H1 (cell line): ENCODE measurements around the gene MAPRE3. TPM values are rescaled to one million over a fixed set of nuclear protein-coding genes. Genes with fewer than 3 reads are reported as not detected.

ENCODE experiments used
- CTCF ChIA-PET: fragments of 300-600 bp; sonication (Branson Sonifier 250); formaldehyde crosslinking; loops from one replicate; lab custom pipeline; 2021; ENCODE audit not compliant: partially characterized antibody; lab: Charles Lee
- POLR2A ChIA-PET: fragments of 300-600 bp; sonication (Branson Sonifier 250); formaldehyde crosslinking; loops from one replicate; lab custom pipeline; 2021; ENCODE audit warnings: inconsistent platforms; ENCODE audit not compliant: partially characterized antibody; lab: Charles Lee
- DNase-seq, 2 experiments: peaks; one replicate each; pipeline versions ENCODE4 v3.0.0 to v3.0.0-alpha.2; 2010 to 2022; ENCODE audit warnings: low spot score in 2 of 2, low read depth in 1 of 2, mixed read lengths in 1 of 2
- FAIRE-seq: peaks from 2 replicates; lab custom pipeline; 2011; peaks lifted over from hg19 to GRCh38; lab: Jason Lieb, UNC
- H2AFZ ChIP-seq: 2 replicates; pipeline ENCODE4 v1.8.1; 2012; ENCODE audit warnings: low read length, inconsistent platforms
- H2AK5ac ChIP-seq: 2 replicates; pipeline ENCODE4 v1.6.1; 2013; ENCODE audit warnings: low read depth, low read length
- H2BK120ac ChIP-seq: replicated peaks from 2 replicates; pipeline ENCODE3; 2013; ENCODE audit warnings: low read depth, low read length, inconsistent platforms
- H2BK12ac ChIP-seq: 2 replicates; pipeline ENCODE4 v1.6.1; 2013; ENCODE audit warnings: low read depth, low read length
- H2BK15ac ChIP-seq: 2 replicates; pipeline ENCODE4 v1.6.1; 2013; ENCODE audit warnings: low read length
- H2BK20ac ChIP-seq: 2 replicates; pipeline ENCODE4 v1.6.1; 2013; ENCODE audit warnings: low read length
- H2BK5ac ChIP-seq: 2 replicates; pipeline ENCODE4 v1.6.1; 2013; ENCODE audit warnings: low read depth, low read length
- H3K14ac ChIP-seq: 2 replicates; pipeline ENCODE4 v1.6.1; 2013; ENCODE audit warnings: inconsistent platforms; ENCODE audit not compliant: insufficient read length
- H3K18ac ChIP-seq: 2 replicates; pipeline ENCODE4 v1.6.1; 2013; ENCODE audit warnings: low read length; ENCODE audit errors: extremely low read depth
- H3K23ac ChIP-seq: 2 replicates; pipeline ENCODE4 v1.6.1; 2013; ENCODE audit warnings: inconsistent platforms; ENCODE audit not compliant: insufficient read length
- H3K23me2 ChIP-seq: 2 replicates; pipeline ENCODE4 v1.6.1; 2013; ENCODE audit warnings: low read depth, low read length
- H3K27ac ChIP-seq: 2 replicates; pipeline ENCODE4 v1.6.1; 2011; ENCODE audit warnings: low read depth, low read length, inconsistent platforms
- H3K27me3 ChIP-seq, 4 experiments: replicated peaks in 1 of 4; 1 replicate in 1 of 4; 2 replicates in 3 of 4; pipeline versions ENCODE4 v1.6.1 to v1.8.1; 2011 to 2013; ENCODE audit warnings: low read length in 3 of 4, mild to moderate bottlenecking in 3 of 4, inconsistent platforms in 2 of 4, mixed read lengths in 2 of 4, moderate library complexity in 1 of 4; ENCODE audit not compliant: control insufficient read depth in 3 of 4, insufficient read depth in 3 of 4; ENCODE audit errors: extremely low read depth in 1 of 4
- H3K36me3 ChIP-seq, 4 experiments: 2 replicates each; pipeline versions ENCODE4 v1.6.1 to v1.8.1; 2011 to 2013; ENCODE audit warnings: mild to moderate bottlenecking in 4 of 4, low read length in 3 of 4, moderate library complexity in 2 of 4, control low read depth in 1 of 4, inconsistent platforms in 1 of 4; ENCODE audit not compliant: insufficient read depth in 4 of 4, control insufficient read depth in 2 of 4
- H3K4ac ChIP-seq: replicated peaks from 2 replicates; pipeline ENCODE3; 2013; ENCODE audit warnings: low read length, low read depth, mixed read lengths, inconsistent platforms; ENCODE audit not compliant: insufficient read length
- H3K4me1 ChIP-seq, 4 experiments: replicated peaks in 1 of 4; 1 replicate in 1 of 4; 2 replicates in 3 of 4; pipeline versions ENCODE4 v1.6.1 to v1.8.1; 2011 to 2013; ENCODE audit warnings: low read length in 3 of 4, inconsistent platforms in 2 of 4, mixed read lengths in 1 of 4; ENCODE audit not compliant: insufficient read depth in 4 of 4, control insufficient read depth in 3 of 4
- H3K4me2 ChIP-seq, 2 experiments: 2 replicates each; pipeline versions ENCODE4 v1.6.1 to v1.8.1; 2011 to 2013; ENCODE audit warnings: low read depth in 2 of 2, low read length in 2 of 2, control low read depth in 1 of 2, inconsistent platforms in 1 of 2, mild to moderate bottlenecking in 1 of 2; ENCODE audit not compliant: insufficient read depth in 1 of 2
- H3K4me3 ChIP-seq, 4 experiments: fragments of 200-600, 300-600 bp in 1 of 4; sonication (generic), shearing (Covaris generic), sonication (Bioruptor Twin) in 1 of 4; 2 replicates each; pipeline versions ENCODE4 v1.5.1 to v1.8.1; 2011 to 2016; ENCODE audit warnings: low read length in 4 of 4, low read depth in 3 of 4, control low read depth in 2 of 4, inconsistent platforms in 2 of 4, mild to moderate bottlenecking in 2 of 4, mixed read lengths in 1 of 4, moderate library complexity in 1 of 4; ENCODE audit not compliant: insufficient read depth in 2 of 4; ENCODE audit errors: extremely low read depth in 1 of 4
- H3K56ac ChIP-seq: replicated peaks from 2 replicates; pipeline ENCODE3; 2013; ENCODE audit warnings: low read depth, mild to moderate bottlenecking, mixed read lengths, low read length, inconsistent platforms; ENCODE audit not compliant: insufficient read length
- H3K79me1 ChIP-seq: 2 replicates; pipeline ENCODE4 v1.6.1; 2013; ENCODE audit warnings: low read depth, low read length, control low read depth
- H3K79me2 ChIP-seq, 2 experiments: 2 replicates each; pipeline versions ENCODE4 v1.6.1 to v1.8.1; 2012 to 2013; ENCODE audit warnings: low read length in 2 of 2, mild to moderate bottlenecking in 2 of 2, inconsistent platforms in 1 of 2; ENCODE audit not compliant: insufficient read depth in 2 of 2, control insufficient read depth in 1 of 2
- H3K9ac ChIP-seq, 4 experiments: replicated peaks in 1 of 4; 1 replicate in 1 of 4; 2 replicates in 3 of 4; pipeline versions ENCODE4 v1.6.1 to v1.8.1; 2011 to 2013; ENCODE audit warnings: low read depth in 3 of 4, low read length in 3 of 4, control low read depth in 2 of 4, mild to moderate bottlenecking in 2 of 4, moderate library complexity in 2 of 4, inconsistent platforms in 1 of 4; ENCODE audit errors: extremely low read depth in 1 of 4
- H3K9me3 ChIP-seq, 2 experiments: 2 replicates each; pipeline versions ENCODE4 v1.6.1 to v1.8.1; 2012 to 2013; ENCODE audit warnings: mild to moderate bottlenecking in 2 of 2, moderate library complexity in 2 of 2, control low read depth in 1 of 2, inconsistent platforms in 1 of 2, low read depth in 1 of 2, low read length in 1 of 2, mixed read lengths in 1 of 2; ENCODE audit not compliant: insufficient read depth in 2 of 2
- H4K20me1 ChIP-seq, 2 experiments: replicated peaks in 1 of 2; 2 replicates each; pipeline versions ENCODE3 to v1.8.1; 2011 to 2013; ENCODE audit warnings: inconsistent platforms in 2 of 2, low read length in 2 of 2, mild to moderate bottlenecking in 1 of 2; ENCODE audit not compliant: insufficient read depth in 2 of 2, control insufficient read depth in 1 of 2
- H4K5ac ChIP-seq: 2 replicates; pipeline ENCODE4 v1.6.1; 2013; ENCODE audit warnings: low read length, low read depth, mixed read lengths, inconsistent platforms; ENCODE audit not compliant: insufficient read length
- H4K8ac ChIP-seq: 2 replicates; pipeline ENCODE4 v1.8.0; 2013; ENCODE audit warnings: mild to moderate bottlenecking, moderate library complexity, low read length, inconsistent platforms; ENCODE audit not compliant: insufficient read depth; ENCODE audit errors: extremely low read depth
- H4K91ac ChIP-seq: replicated peaks from 2 replicates; pipeline ENCODE3; 2013; ENCODE audit warnings: low read length, mixed read lengths, inconsistent platforms; ENCODE audit not compliant: insufficient read length
- EGR1 ChIP-seq: IDR thresholded peaks from 2 replicates; pipeline ENCODE4 v1.6.1; 2011; ENCODE audit warnings: low read depth, low read length, borderline replicate concordance
- EP300 ChIP-seq, 2 experiments: IDR thresholded peaks; 1 replicate in 1 of 2; 2 replicates in 1 of 2; pipeline ENCODE4 v1.6.1; 2011 to 2012; ENCODE audit warnings: low read depth in 2 of 2, low read length in 2 of 2, mild to moderate bottlenecking in 2 of 2, borderline replicate concordance in 1 of 2, inconsistent platforms in 1 of 2, moderate library complexity in 1 of 2
- JUN ChIP-seq: IDR thresholded peaks from 2 replicates; pipeline ENCODE4 v1.6.1; 2011; ENCODE audit warnings: low read depth, mild to moderate bottlenecking, improper control_type of control experiment, low read length
- JUND ChIP-seq: IDR thresholded peaks from 2 replicates; pipeline ENCODE4 v1.6.1; 2011; ENCODE audit warnings: mild to moderate bottlenecking, improper control_type of control experiment, low read length
- NANOG ChIP-seq: IDR thresholded peaks from 2 replicates; pipeline ENCODE4 v1.6.1; 2011; ENCODE audit warnings: low read length, low read depth, mild to moderate bottlenecking, inconsistent platforms; ENCODE audit not compliant: insufficient read depth, poor library complexity, severe bottlenecking
- POLR2AphosphoS5 ChIP-seq: IDR thresholded peaks from 2 replicates; pipeline ENCODE4 v1.6.1; 2011; ENCODE audit warnings: low read depth, low read length
- POU5F1 ChIP-seq: IDR thresholded peaks from 2 replicates; pipeline ENCODE4 v1.6.1; 2011; ENCODE audit warnings: low read depth, mild to moderate bottlenecking, low read length, moderate library complexity
- SIRT6 ChIP-seq: IDR thresholded peaks from one replicate; pipeline ENCODE4 v1.7.1; 2012; ENCODE audit warnings: low read length, inconsistent platforms
- SRF ChIP-seq: IDR thresholded peaks from 2 replicates; pipeline ENCODE4 v1.6.1; 2011; ENCODE audit warnings: mild to moderate bottlenecking, low read depth, low read length, moderate library complexity
- WGBS, 2 experiments: shearing (Covaris generic) in 1 of 2; methylation state at CpG; one replicate each; pipeline versions ENCODE4 v1.1.6 to v1.1.7; 2013 to 2015; ENCODE audit warnings: low lambda C conversion rate in 2 of 2, mixed read lengths in 2 of 2, inconsistent platforms in 1 of 2, low coverage in 1 of 2, missing lambda C conversion rate in 1 of 2; ENCODE audit not compliant: insufficient replicate concordance in 2 of 2, insufficient coverage in 1 of 2, insufficient read length in 1 of 2; ENCODE audit errors: extremely low coverage in 1 of 2, missing lambda C conversion rate in 1 of 2; 5-methylcytosine and 5-hydroxymethylcytosine counted together
- polyA plus RNA-seq, 7 experiments: library from polyadenylated mRNA; depleted of rRNA in 3 of 7; stranded (reverse) in 5 of 7; unstranded in 2 of 7; fragments of >200 nt in 5 of 7; fragments of 200-250 nt in 2 of 7; gene quantifications; 1 replicate in 5 of 7; 2 replicates in 1 of 7; 4 replicates in 1 of 7; pipeline versions ENCODE4 v1.2.1 to v1.2.3, GENCODE V29; 2011 to 2013; ENCODE audit warnings: missing spikeins in 2 of 7, mixed read lengths in 2 of 7
- total RNA-seq: library from RNA; stranded (reverse); fragmentation: NEBNext Ultra II Directional; extraction: Animal tissue kit (Norgen Biotek cat#: 25700); gene quantifications from 2 replicates; pipeline ENCODE4 v1.2.1, GENCODE V29; 2021

Gene MAPRE3
- total and polyA plus RNA-seq, 2 of the 8 experiments (the other 6 are each of a cell fraction or from before 2014, with no cell fraction given) = 4.9 to 6.6 TPM

- Histone ChIP-seq H2BK120ac (no peak overlapping the region), H3K14ac (no peak overlapping the region), H2AK5ac (no peak overlapping the region), H3K9ac (no peak overlapping the region), H3K23ac (no peak overlapping the region), H3K23me2 (no peaks in the 10 kb centered on the region), H2BK5ac (no peak overlapping the region), H3K27me3 (no peaks in the 10 kb centered on the region; a peak in 2 of 7 replicates), H2BK15ac (no peak overlapping the region), H3K9me3 (no peaks in the 10 kb centered on the region), H4K8ac (no peak overlapping the region), H2BK20ac (no peak overlapping the region), H3K4ac (no peak overlapping the region), H3K4me2 (no peak overlapping the region), H2AFZ (no peak overlapping the region), H4K5ac (no peak overlapping the region), H3K18ac (no peak overlapping the region), H3K4me1 (0 out of 7 replicates have a peak, but pooled peaks cover 0 to 2% (median 0%) of the 10 kb centered on the region in 4 experiments), H4K20me1 (no peaks in the 10 kb centered on the region), H4K91ac (no peak overlapping the region), H3K27ac (no peak overlapping the region), H3K56ac (no peak overlapping the region), H2BK12ac (no peak overlapping the region), H3K79me1 (no peaks in the 10 kb centered on the region; the same call in 1 of the 2 replicates), H3K36me3 (no peaks in the 10 kb centered on the region), H3K79me2 (no peaks in the 10 kb centered on the region), H3K4me3 (no peak overlapping the region)
- ChIA-PET POLR2A (no interaction called here), CTCF (interaction anchor here (0.6 kb wide), 1 partner anchor 9 kb away, joined by 3 read pairs; no protein-coding TSS in a partner anchor)
- TF ChIP-seq EGR1 = no peak
- TF ChIP-seq SRF = no peak
- TF ChIP-seq EP300 (IDR thresholded peaks at IDR 0.05; ENCODE audit: borderline replicate concordance in 1 of 2, low read depth in 2 of 2, low read length in 2 of 2) = no peak
- TF ChIP-seq POU5F1 = no peak
- TF ChIP-seq JUND = no peak
- no peak for TF ChIP-seq SIRT6
- TF ChIP-seq POLR2AphosphoS5 = no peak
- TF ChIP-seq JUN = no peak
- no peak for TF ChIP-seq NANOG
- DNase-seq = no peak
- WGBS, 2 experiments = 88% methylated on average over 2 of the region's 2 CpGs; no CpG with 5 or more reads in 1 of the 2 experiments
- no peak for FAIRE-seq
Measured at GRCh38 chr2:27000995-27001394, 30.6 kb downstream of the MAPRE3 start.
